GM12878 (cell line): ENCODE results near the gene KCND3. TPM values are rescaled to one million over a fixed set of nuclear protein-coding genes. Genes with fewer than 3 reads are reported as not detected.

Experiments
- ATAC-seq: fragments of 200-7000 bp; cut with Tn5 transposase; 3 replicates; pipeline ENCODE4 v1.9.1; 2020; ENCODE audit warnings: mild to moderate bottlenecking, moderate library complexity
- BruUV-seq: library from RNA; stranded (reverse); fragments of 400-500 nt; replicated peaks from 2 replicates; lab custom pipeline; 2021; lab: Mats Ljungman, UMichigan
- CTCF ChIA-PET: fragments of 300-600 bp; sonication (Branson Sonifier 250); formaldehyde crosslinking; extraction: SDS; loops from one replicate; lab custom pipeline; 2021; ENCODE audit warnings: inconsistent platforms; lab: Yijun Ruan, JAX
- POLR2A ChIA-PET: fragments of 350-600 bp; formaldehyde crosslinking; extraction: SDS; loops from one replicate; lab custom pipeline; 2021; ENCODE audit warnings: inconsistent platforms; lab: Charles Lee
- RAD21 ChIA-PET: fragments of 300-600 bp; sonication (Branson Sonifier 250); formaldehyde crosslinking; loops from one replicate; lab custom pipeline; 2023; ENCODE audit warnings: antibody characterized with exemption; ENCODE audit not compliant: unreplicated experiment; lab: Charles Lee
- SMC1A ChIA-PET: fragments of 300-600 bp; sonication (Branson Sonifier 250); formaldehyde crosslinking; loops from one replicate; lab custom pipeline; 2023; ENCODE audit not compliant: unreplicated experiment, uncharacterized antibody; lab: Charles Lee
- DNase-seq: peaks from one replicate; pipeline ENCODE4 v3.0.0-alpha.2; 2011; ENCODE audit warnings: low read depth, low spot score
- FAIRE-seq: peaks from 3 replicates; lab custom pipeline; 2011; peaks lifted over from hg19 to GRCh38; lab: Jason Lieb, UNC
- H2AFZ ChIP-seq: 2 replicates; pipeline ENCODE4 v1.6.0; 2011; ENCODE audit warnings: low read depth, low read length, control low read depth; ENCODE audit not compliant: control insufficient read depth
- H3K27ac ChIP-seq: 2 replicates; pipeline ENCODE4 v1.5.1; 2011; ENCODE audit warnings: control low read depth; ENCODE audit not compliant: control insufficient read depth, insufficient read depth
- H3K27me3 ChIP-seq, 2 experiments: replicated peaks in 1 of 2; 2 replicates each; pipeline versions ENCODE4 v1.6.0 to v1.6.1; 2011; ENCODE audit warnings: low read length in 1 of 2; ENCODE audit not compliant: control insufficient read depth in 2 of 2, insufficient read depth in 2 of 2
- H3K36me3 ChIP-seq, 2 experiments: 2 replicates each; pipeline ENCODE4 v1.5.1; 2011; ENCODE audit warnings: low read length in 1 of 2; ENCODE audit not compliant: control insufficient read depth in 2 of 2, insufficient read depth in 2 of 2
- H3K4me1 ChIP-seq: 2 replicates; pipeline ENCODE4 v1.6.1; 2011; ENCODE audit warnings: mild to moderate bottlenecking, low read length, moderate library complexity, mixed read lengths; ENCODE audit not compliant: control insufficient read depth, insufficient read depth
- H3K4me2 ChIP-seq: 2 replicates; pipeline ENCODE4 v1.6.0; 2011; ENCODE audit warnings: control low read depth; ENCODE audit not compliant: control insufficient read depth, insufficient read depth
- H3K4me3 ChIP-seq: fragments of 200-600 bp; sonication (generic); 2 replicates; pipeline ENCODE4 v1.5.1; 2016
- H3K79me2 ChIP-seq: 2 replicates; pipeline ENCODE4 v1.6.0; 2011; ENCODE audit warnings: low read length; ENCODE audit not compliant: control insufficient read depth, insufficient read depth
- H3K9ac ChIP-seq: 2 replicates; pipeline ENCODE4 v1.8.0; 2011; ENCODE audit warnings: low read length, control low read depth, mixed read lengths; ENCODE audit not compliant: control insufficient read depth, insufficient read depth
- H3K9me3 ChIP-seq: replicated peaks from 3 replicates; pipeline ENCODE4 v1.5.1; 2011; ENCODE audit warnings: mild to moderate bottlenecking, low read length; ENCODE audit not compliant: control insufficient read depth, insufficient read depth
- H4K20me1 ChIP-seq: 2 replicates; pipeline ENCODE4 v1.6.0; 2011; ENCODE audit not compliant: control insufficient read depth, insufficient read depth
- CBX5 ChIP-seq: sonication (generic); IDR thresholded peaks from 2 replicates; pipeline ENCODE4 v1.6.1; 2016; ENCODE audit warnings: low read depth, moderate library complexity, mild to moderate bottlenecking, inconsistent platforms
- CHD2 ChIP-seq: IDR thresholded peaks from 2 replicates; pipeline ENCODE4 v1.6.1; 2011; ENCODE audit warnings: low read depth, low read length, improper control_type of control experiment, borderline replicate concordance
- POLR2AphosphoS2 ChIP-seq: IDR thresholded peaks from 2 replicates; pipeline ENCODE4 v1.6.1; 2011; ENCODE audit warnings: low read depth, mild to moderate bottlenecking, low read length, improper control_type of control experiment, moderate library complexity
- WGBS: methylation state at CpG from one replicate; pipeline ENCODE4 v1.1.6; 2016; ENCODE audit warnings: low lambda C conversion rate; ENCODE audit not compliant: insufficient replicate concordance, insufficient coverage; ENCODE audit errors: missing lambda C conversion rate; 5-methylcytosine and 5-hydroxymethylcytosine counted together
- in situ Hi-C: fragments of 300-500 bp; cut with MboI; formaldehyde crosslinking; loops from 9 replicates; pipeline ENCODE4 v1.14.3; 2018; ENCODE audit warnings: mixed read lengths
- intact Hi-C: fragments of 100-400 bp; cut with micrococcal nuclease; formaldehyde crosslinking; loops from one replicate; pipeline ENCODE4 v1.14.2; 2022; ENCODE audit not compliant: unreplicated experiment
- polyA plus RNA-seq, 11 experiments: library from polyadenylated mRNA; depleted of rRNA in 4 of 11; unstranded in 6 of 11; stranded (reverse) in 5 of 11; fragments of >200 nt; fragmentation: Nextera tagmentation in 4 of 11; fragmentation: Illumina TruSeq in 1 of 11; extraction: Ambion mirVana in 4 of 11; extraction: Trizol in 1 of 11; gene quantifications; 1 replicate in 1 of 11; 2 replicates in 10 of 11; pipeline versions ENCODE4 v1.2.1 to v1.2.3, GENCODE V29; 2011 to 2016; ENCODE audit warnings: inconsistent platforms in 2 of 11, missing spikeins in 2 of 11, low read depth in 1 of 11
- total RNA-seq, 4 experiments: library from RNA; depleted of rRNA in 3 of 4; stranded (reverse); fragments of >200 nt in 3 of 4; fragmentation: Illumina TruSeq in 1 of 4; extraction: Trizol in 1 of 4; gene quantifications; 2 replicates each; pipeline versions ENCODE4 v1.2.1 to v1.2.3, GENCODE V29; 2013 to 2021

Gene KCND3
- total and polyA plus RNA-seq, 10 of the 15 experiments (the other 5 are each of a cell fraction or from before 2014, with no cell fraction given), result 0.02 TPM; not detected in 9

DNA sequence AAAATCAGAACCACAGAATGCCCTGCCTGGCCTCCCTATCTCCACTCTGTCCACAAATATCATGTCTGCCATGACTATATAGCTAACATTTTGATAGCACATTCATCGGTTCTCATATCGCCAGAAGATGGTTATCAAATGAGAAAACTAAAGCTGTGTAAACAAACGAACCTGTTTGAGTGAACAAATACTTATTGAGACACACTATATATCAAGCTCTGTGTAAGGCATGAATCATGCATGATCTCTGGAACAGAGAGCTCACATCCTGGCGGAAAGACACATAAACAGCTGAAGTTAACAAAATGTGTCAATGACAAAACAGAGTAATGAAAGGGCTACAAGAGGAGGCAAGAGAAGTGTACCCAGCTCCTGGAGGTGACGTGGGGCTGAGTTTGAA, 13.1 kb downstream of the KCND3 start:
- H3K9me3 ChIP-seq, result no peaks in the 10 kb centered on the region
- H3K4me1 ChIP-seq, result no peaks in the 10 kb centered on the region
- peaks cover 5 to 8% of the 10 kb centered on the region in 2 experiments for H3K27me3 ChIP-seq
- RAD21 ChIA-PET, result no interaction called here
- CTCF ChIA-PET, result no interaction called here
- in situ Hi-C loops (no loop called here), intact Hi-C loops (no loop called here)
- SMC1A ChIA-PET, result no interaction called here
- H3K27ac ChIP-seq, result no peak overlapping the region
- no peaks in the 10 kb centered on the region for H3K79me2 ChIP-seq
- H3K36me3 ChIP-seq, result no peaks in the 10 kb centered on the region
- DNase-seq, result no peak
- no peak overlapping the region for H3K9ac ChIP-seq
- no peak overlapping the region for H3K4me3 ChIP-seq
- no peak for TF ChIP-seq CBX5
- TF ChIP-seq POLR2AphosphoS2, result no peak
- no peak overlapping the region for H2AFZ ChIP-seq
- FAIRE-seq, result no peak
- no peak overlapping the region for H3K4me2 ChIP-seq
- no TSS peak for BruUV-seq
- no peaks in the 10 kb centered on the region for H4K20me1 ChIP-seq
- POLR2A ChIA-PET, result no interaction called here
- ATAC-seq, result no peak
- WGBS, result 6% methylated on average over 5 of the region's 5 CpGs

DNA sequence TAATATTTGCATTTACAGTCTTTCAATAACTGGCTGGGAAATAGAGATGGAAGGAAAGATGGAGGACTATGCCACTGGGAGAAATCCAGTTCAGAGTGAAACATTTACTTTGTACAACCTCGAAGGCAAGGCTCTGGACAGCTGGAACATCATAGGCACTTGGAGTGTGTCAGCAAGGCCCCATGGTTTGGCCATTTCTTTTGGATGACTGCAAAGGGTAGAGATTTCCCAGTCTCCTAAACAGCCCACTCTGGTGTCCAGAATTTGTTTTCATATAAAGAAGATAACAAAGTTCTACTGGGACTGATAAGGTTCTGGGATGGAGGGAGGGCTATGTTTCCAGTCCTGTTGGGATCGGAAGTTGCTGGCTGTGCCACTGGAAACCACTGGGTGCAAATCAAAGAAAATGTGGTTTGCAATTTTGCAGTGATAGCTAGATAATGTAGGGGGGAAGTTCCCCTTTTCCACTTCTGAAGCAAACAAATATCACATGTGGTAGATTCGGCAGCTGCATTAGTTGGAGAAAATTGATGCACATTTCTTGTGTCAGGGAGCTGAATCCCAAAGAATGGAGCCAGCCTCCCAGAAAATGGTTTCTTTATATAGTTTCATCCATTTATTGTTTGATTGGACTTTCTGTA, 16.2 kb downstream of the KCND3 start:
- BruUV-seq, result no TSS peak
- ATAC-seq, result no peak
- no peaks in the 10 kb centered on the region for H3K79me2 ChIP-seq
- WGBS, result 15% methylated on average over 3 of the region's 3 CpGs
- intact Hi-C loops, result no loop called here
- H3K27ac ChIP-seq, result no peak overlapping the region
- in situ Hi-C loops, result no loop called here
- FAIRE-seq, result no peak
- no peak overlapping the region for H2AFZ ChIP-seq
- RAD21 ChIA-PET, result no interaction called here
- no peaks in the 10 kb centered on the region for H4K20me1 ChIP-seq
- H3K4me1 ChIP-seq, result no peaks in the 10 kb centered on the region
- CTCF ChIA-PET, result interaction anchor here (0.7 to 1.1 kb wide), 3 partner anchors 42 to 1388 kb away, joined by 3 read pairs; no protein-coding TSS in a partner anchor
- H3K27me3 ChIP-seq, result peaks cover 3 to 8% of the 10 kb centered on the region in 2 experiments
- no peaks in the 10 kb centered on the region for H3K9me3 ChIP-seq
- POLR2A ChIA-PET, result no interaction called here
- TF ChIP-seq CHD2, result no peak
- TF ChIP-seq, all 136 proteins: peak for 0
- Histone ChIP-seq H3K4me3 (no peak overlapping the region), H3K4me2 (no peak overlapping the region), H3K36me3 (no peaks in the 10 kb centered on the region), H3K9ac (no peak overlapping the region)
- DNase-seq, result no peak
- SMC1A ChIA-PET, result no interaction called here
